HUES6 (cell line): ENCODE measurements around the gene MAGT1.
"Not testable (repeated sequence)": the region's sequence is repeated elsewhere in the genome, so short reads cannot be mapped to it uniquely, and the experiment has no call there.

Experiments
- H3K27ac ChIP-seq: 2 replicates; pipeline ENCODE4 v1.7.0; 2013; ENCODE audit warnings: low read depth, mild to moderate bottlenecking, low read length, inconsistent platforms
- H3K27me3 ChIP-seq: 2 replicates; pipeline ENCODE4 v1.6.1; 2013; ENCODE audit warnings: low read length; ENCODE audit not compliant: control insufficient read depth, insufficient read depth
- H3K36me3 ChIP-seq: 2 replicates; pipeline ENCODE4 v1.6.1; 2013; ENCODE audit warnings: low read length; ENCODE audit not compliant: control insufficient read depth, insufficient read depth
- H3K4me1 ChIP-seq: 2 replicates; pipeline ENCODE4 v1.6.1; 2013; ENCODE audit warnings: low read length; ENCODE audit not compliant: control insufficient read depth, insufficient read depth
- H3K4me3 ChIP-seq: 2 replicates; pipeline ENCODE4 v1.5.1; 2013; ENCODE audit warnings: low read depth, low read length
- H3K9ac ChIP-seq: one replicate; pipeline ENCODE4 v1.6.1; 2013; ENCODE audit warnings: mild to moderate bottlenecking, low read length
- H3K9me3 ChIP-seq: 2 replicates; pipeline ENCODE4 v1.6.1; 2013; ENCODE audit warnings: low read depth, low read length; ENCODE audit not compliant: control insufficient read depth, insufficient read depth

MAGT1 gene

DNA sequence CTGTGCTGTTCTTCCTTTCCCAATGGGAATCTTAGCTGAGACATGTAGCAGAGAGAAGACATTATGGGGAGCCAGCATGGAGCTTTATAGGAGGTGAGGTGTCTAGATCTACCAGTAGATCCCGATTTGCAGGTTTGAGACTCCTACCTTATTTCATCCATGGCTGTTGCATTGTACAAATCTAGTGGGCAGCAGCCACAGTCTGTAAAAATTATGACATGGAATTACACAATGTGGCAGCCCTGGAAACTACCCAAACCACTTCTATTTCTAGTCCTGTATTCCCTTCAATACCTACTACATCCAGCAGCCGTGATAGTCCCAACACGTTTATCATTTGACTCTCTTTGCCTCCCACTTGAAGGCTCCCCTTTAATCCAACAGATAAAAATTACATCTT, 23.3 kb upstream of the MAGT1 start:
- no peak overlapping the region for H3K4me3 ChIP-seq
- H3K9me3 ChIP-seq: peaks cover 11% of the 10 kb centered on the region; the same call in 1 of the 2 replicates
- H3K27ac ChIP-seq: no peak overlapping the region
- no peaks in the 10 kb centered on the region for H3K36me3 ChIP-seq
- H3K9ac ChIP-seq: no peak overlapping the region
- no peaks in the 10 kb centered on the region for H3K27me3 ChIP-seq
- H3K4me1 ChIP-seq: no peaks in the 10 kb centered on the region

DNA sequence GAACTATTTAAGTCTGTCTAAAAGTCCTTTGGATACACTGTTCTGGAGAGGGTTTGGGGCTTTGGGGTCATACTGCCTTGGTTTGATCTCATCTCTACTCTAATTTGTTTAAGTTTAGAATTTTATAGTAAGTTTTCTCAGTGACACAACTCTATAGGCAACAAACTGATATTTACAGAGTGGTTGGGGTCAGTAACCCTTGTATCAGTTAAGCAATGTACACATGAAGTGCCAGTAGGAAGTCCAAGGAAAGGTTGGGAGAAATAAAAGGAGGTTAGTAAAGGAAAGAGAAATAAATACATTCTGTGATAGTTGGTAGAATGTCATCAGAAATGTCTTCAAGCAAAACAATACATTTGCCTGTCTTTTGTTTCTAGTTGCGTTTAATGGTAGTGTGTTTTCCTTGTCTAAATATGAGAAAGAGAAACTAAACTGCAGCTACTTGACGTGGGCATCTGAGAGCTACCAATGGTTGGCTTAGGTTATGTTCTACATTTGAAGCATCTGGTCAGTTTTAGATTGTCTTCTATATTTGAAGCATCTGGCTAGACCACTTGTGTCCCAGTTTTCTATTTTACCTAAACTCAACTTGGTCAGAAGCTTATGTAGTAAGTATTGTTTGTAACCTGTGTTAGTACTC, 22.2 kb upstream of the MAGT1 start:
- H3K27me3 ChIP-seq: no peaks in the 10 kb centered on the region
- no peak overlapping the region for H3K27ac ChIP-seq
- no peak overlapping the region for H3K9ac ChIP-seq
- no peak overlapping the region for H3K4me3 ChIP-seq
- H3K4me1 ChIP-seq: no peaks in the 10 kb centered on the region
- no peaks in the 10 kb centered on the region for H3K36me3 ChIP-seq
- peaks cover 11% of the 10 kb centered on the region; the same call in 1 of the 2 replicates for H3K9me3 ChIP-seq

DNA sequence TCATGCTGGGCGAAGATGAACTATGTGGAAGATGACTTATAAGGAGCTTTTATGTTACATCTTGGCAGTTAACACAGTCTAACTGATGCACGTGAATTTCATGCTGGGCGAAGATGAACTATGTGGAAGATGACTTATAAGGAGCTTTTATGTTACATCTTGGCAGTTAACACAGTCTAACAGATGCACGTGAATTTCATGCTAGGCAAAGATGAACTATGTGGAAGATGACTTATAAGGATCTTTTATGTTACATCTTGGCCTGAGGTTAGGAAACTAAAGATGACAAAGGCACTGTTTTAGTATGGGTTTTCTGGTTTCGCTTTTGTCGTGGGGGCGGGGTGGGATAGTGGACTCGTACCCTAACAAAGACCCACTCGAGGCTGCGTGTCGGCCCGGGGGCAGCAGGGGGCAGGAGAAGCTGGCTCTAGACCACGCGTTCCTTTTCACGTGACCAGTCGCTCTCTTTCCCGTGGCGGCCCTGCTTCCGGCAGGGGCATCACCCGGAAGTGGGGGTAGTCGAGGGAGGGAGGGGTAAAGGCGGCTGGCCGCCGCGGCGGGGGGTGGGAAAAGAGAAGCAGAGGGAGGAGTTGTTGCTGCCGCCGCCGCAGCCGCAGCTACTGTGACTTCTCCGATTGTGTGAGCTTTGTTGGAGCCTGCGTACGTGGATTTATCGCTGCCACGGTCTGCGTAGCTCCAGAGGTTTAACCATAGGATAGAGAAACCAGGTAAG, 15.0 kb upstream of the MAGT1 start, which contains the start of gene ATP7A:
ATP7A (plus strand) TSS at position 586 of the 733 bp plus-strand sequence. CDS start 60,949 bp downstream, outside the sequence.
- H3K36me3 ChIP-seq: no peaks in the 10 kb centered on the region
- no peaks in the 10 kb centered on the region for H3K4me1 ChIP-seq
- H3K9me3 ChIP-seq: no peaks in the 10 kb centered on the region; the same call in 1 of the 2 replicates
- H3K9ac ChIP-seq: peak within 1 kb of the TSS; percentile 66
- H3K27me3 ChIP-seq: no peaks in the 10 kb centered on the region
- peak within 1 kb of the TSS; percentile 74 for H3K4me3 ChIP-seq
- no peak within 1 kb of the TSS for H3K27ac ChIP-seq

DNA sequence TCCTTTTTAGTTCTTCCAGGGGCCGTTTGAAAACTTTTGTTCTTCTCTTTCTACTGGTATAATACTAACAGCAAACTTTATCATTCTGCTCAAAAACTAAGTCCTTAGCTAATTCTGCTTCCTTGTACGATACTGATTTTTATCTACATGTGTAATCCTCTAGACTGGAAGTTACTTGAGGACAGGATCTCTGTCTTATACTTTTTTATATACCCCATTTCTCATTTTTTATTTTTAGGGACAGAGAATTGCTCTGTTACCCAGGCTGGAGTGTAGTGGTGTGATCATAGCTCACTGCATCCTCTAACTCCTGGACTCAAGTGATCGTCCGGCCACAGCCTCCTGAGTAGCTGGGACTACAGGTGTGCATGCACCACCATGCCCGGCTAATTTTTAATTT, 6.3 kb upstream of the MAGT1 start:
- Histone ChIP-seq H3K9ac (no peak overlapping the region), H3K4me1 (no peaks in the 10 kb centered on the region), H3K27me3 (no peaks in the 10 kb centered on the region), H3K9me3 (no peaks in the 10 kb centered on the region; the same call in 1 of the 2 replicates), H3K4me3 (0 out of 2 replicates have a peak overlapping the region, but pooled peaks have one; percentile 92), H3K27ac (no peak overlapping the region), H3K36me3 (peaks cover 26% of the 10 kb centered on the region)

DNA sequence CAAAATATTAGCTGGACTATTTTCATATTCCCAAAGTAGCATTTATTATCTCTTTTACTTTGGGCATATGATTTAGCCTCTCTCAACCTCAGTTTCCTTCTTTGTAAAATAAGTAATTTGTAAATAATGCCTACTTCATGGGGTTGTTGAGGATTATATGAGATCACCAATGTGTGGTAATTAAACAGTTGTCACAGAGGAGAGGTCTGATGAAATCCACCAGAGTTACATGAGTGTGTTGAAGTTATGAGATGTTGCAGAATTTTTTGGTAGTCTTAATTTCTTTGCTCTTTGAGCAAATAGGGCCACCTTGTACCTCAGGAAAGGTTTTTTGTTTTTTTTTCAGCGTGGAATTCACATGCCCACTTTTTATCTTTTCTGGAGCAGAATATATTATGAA, 5.5 kb upstream of the MAGT1 start:
- no peak overlapping the region for H3K27ac ChIP-seq
- peak overlapping the region; percentile 90 for H3K9ac ChIP-seq

GRCh38 chrX:77899081-77899828, 4.0 kb upstream of the MAGT1 start, which contains the start of gene COX7B:
TSS of gene COX7B (plus strand) at chrX:77899468. CDS start at chrX:77899554, 86 bp downstream.
- peaks cover 21% of the 10 kb centered on the region for H3K36me3 ChIP-seq
- no peaks in the 10 kb centered on the region for H3K4me1 ChIP-seq
- H3K27ac ChIP-seq: peak within 1 kb of the TSS; percentile 58; the same call in 1 of the 2 replicates
- H3K4me3 ChIP-seq: peak within 1 kb of the TSS; percentile 92
- peak within 1 kb of the TSS; percentile 90 for H3K9ac ChIP-seq
- no peaks in the 10 kb centered on the region; the same call in 1 of the 2 replicates for H3K9me3 ChIP-seq
- no peaks in the 10 kb centered on the region for H3K27me3 ChIP-seq

More for the DNA sequence above, 5.5 kb upstream of the MAGT1 start:
- no peaks in the 10 kb centered on the region; the same call in 1 of the 2 replicates for H3K9me3 ChIP-seq
- H3K4me3 ChIP-seq: peak overlapping the region; percentile 92
- no peaks in the 10 kb centered on the region for H3K27me3 ChIP-seq
- no peaks in the 10 kb centered on the region for H3K4me1 ChIP-seq
- peaks cover 26% of the 10 kb centered on the region for H3K36me3 ChIP-seq

DNA sequence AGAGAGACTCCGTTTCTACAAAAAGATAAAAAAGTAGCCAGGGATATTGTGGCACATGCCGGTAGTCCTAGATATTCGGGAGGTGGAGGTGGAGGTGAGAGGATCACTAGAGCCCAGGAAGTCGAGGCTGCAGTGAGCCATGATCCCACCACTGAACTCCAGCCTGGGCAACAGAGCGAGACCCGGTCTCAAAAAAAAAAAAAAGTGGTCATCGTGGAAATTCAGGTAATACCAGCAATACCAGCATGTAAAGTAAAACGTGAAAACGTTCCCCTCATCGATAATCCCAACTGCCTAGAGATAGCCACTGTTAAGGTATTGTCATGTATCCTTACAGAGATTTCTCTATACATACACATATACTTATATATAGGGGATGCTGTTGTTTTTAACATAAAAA, 1.5 kb downstream of the MAGT1 start:
- H3K9ac ChIP-seq: no peak overlapping the region
- no peaks in the 10 kb centered on the region for H3K36me3 ChIP-seq
- no peaks in the 10 kb centered on the region for H3K4me1 ChIP-seq
- H3K4me3 ChIP-seq: peak overlapping the region; percentile 84
- H3K27ac ChIP-seq: no peak overlapping the region
- peaks cover 4% of the 10 kb centered on the region; the same call in 1 of the 2 replicates for H3K9me3 ChIP-seq
- no peaks in the 10 kb centered on the region for H3K27me3 ChIP-seq

DNA sequence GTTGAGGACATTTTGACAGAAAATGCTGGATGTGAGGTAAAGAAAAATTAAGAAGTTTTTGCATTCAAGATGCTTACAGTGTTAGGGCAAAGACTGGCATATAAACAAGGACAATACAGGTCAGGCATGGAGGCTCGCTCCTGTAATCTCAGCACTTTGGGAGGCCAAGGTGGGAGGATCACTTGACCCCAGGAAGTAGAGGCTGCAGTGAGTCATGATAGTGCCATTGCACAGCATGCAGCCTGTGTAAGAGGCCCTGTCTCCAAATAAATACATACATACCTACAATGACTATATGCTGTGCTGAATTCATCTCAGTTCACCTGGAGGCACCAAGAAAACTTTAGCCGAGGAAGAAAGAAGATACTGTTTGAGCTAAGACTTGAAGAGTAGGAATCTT, 2.3 kb downstream of the MAGT1 start:
- H3K27me3 ChIP-seq: no peaks in the 10 kb centered on the region
- no peak overlapping the region for H3K9ac ChIP-seq
- H3K9me3 ChIP-seq: peaks cover 4% of the 10 kb centered on the region; the same call in 1 of the 2 replicates
- H3K4me3 ChIP-seq: no peak overlapping the region
- no peak overlapping the region for H3K27ac ChIP-seq
- H3K4me1 ChIP-seq: no peaks in the 10 kb centered on the region
- no peaks in the 10 kb centered on the region for H3K36me3 ChIP-seq

- not testable (repeated sequence) for H3K9me3 ChIP-seq, H3K36me3 ChIP-seq, H3K4me3 ChIP-seq, H3K9ac ChIP-seq, H3K27ac ChIP-seq, H3K4me1 ChIP-seq, H3K27me3 ChIP-seq
These were observed 13.8 kb downstream of the MAGT1 start for GRCh38 chrX:77881418-77881817.

- no peak overlapping the region for H3K4me3 ChIP-seq
- no peaks in the 10 kb centered on the region; the same call in 1 of the 2 replicates for H3K9me3 ChIP-seq
- no peak overlapping the region for H3K9ac ChIP-seq
- H3K36me3 ChIP-seq: peaks cover 18% of the 10 kb centered on the region; the same call in 1 of the 2 replicates
- no peaks in the 10 kb centered on the region for H3K4me1 ChIP-seq
- no peaks in the 10 kb centered on the region for H3K27me3 ChIP-seq
- H3K27ac ChIP-seq: no peak overlapping the region
These were observed 19.9 kb downstream of the MAGT1 start for GRCh38 chrX:77875372-77875771.
